Measurements from ENCODE around the gene SPATA25.

The SPATA25 gene

DNA sequence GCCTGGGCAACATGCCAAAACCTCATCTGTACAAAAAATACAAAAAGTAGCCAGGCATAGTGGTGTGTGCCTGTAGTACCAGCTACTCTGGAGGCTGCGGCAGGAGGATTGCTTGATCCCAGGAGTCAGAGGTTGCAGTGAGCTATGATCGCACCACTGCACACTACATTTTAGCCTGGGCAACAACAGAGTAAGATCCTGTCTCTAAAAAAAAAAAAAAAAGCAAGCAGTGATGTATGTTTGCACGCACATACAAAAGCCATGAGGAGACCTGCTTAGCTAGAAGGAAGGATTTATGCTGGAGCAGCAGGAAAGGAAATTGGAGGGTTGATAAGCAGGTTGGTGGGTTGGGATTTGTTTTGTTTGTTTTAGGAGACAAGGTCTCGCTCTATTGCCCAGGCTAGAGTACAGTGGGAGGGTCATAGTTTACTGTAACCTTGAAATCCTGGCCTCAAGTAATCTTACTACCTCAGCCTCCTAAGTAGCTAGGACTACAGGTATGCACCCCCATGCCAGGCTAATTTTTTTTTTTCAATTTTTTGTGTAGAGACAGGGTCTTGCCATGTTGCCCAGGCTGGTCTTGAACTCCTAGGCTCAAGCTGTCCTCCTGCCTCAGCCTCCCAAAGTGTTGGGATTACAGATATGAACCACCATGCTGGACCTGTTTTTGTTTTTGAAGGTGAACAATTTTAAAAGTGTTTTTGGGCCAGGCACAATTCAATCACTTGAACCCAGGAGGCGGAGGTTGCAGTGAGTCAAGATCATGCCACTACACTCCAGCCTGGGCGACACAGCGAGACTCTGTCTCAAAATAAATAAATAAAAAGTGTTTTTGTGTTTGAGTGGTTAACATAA is 26.0 kb downstream of the SPATA25 start:
- DNase-seq = no peak

DNA sequence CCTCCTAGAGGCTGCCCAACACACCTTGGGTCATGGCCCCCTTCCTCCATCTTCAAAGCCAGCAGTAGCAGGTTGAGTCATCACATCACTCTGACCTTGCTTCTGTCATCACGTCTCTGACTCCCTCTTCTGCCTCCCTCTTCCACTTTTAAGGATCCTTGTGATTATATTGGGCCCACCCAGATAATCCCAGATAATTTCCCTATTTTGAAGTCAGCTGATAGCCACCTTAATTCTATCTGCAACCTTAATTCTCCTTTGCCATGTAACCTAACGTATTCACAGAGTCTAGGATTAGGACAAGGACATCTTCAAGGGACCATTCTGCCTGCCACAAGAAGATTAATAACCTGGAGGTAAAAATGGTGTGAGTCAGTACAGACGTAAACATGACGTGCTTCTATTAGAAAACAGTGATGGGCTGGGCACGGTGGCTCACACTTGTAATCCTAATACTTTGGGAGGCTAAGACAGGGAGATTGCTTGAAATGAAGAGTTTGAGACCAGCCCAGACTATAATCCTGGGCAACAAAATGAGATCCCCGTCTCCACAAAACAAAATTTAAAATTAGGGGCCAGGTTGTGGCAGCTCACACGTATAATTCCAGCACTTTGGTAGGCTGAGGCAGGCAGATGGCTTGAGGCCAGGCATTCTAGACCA is 26.7 kb downstream of the SPATA25 start:
- DNase-seq = no peak

DNA sequence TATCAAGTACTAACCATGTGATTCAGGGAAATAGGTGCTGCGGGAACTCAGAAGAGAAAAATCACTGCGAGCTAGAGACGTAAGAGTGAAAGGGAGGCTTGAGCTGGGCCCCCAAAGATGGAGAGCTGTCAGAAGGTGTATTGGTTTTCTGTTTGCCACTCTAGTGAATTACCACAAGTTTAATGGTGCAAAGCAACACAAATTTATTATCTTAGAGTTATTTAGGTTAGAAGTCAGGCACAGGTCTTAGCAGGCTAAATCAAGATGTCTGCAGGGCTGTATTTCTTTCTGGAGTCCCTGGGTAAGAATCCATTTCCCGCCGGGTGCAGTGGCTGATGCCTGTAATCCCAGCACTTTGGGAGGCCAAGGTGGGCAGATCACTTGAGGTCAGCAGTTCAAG is 27.5 kb downstream of the SPATA25 start:
- no peak for DNase-seq

DNA sequence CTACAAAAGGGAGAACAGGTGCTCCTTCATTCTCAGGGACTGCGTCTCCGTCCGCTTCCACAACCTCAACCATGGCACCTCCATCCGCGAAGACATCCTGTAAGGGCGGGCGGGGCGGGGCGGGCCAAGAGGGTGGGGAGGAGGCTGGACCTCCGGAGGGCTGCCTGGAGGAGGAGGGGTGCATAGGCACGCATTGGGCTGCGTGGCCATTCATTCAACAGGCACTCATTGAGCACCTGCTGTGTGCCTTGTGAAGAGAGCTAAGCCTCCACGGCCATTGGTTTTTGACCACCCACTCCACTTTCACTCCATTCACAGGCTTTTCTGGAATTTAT is 29.6 kb downstream of the SPATA25 start:
- DNase-seq = peak; percentile 63

DNA sequence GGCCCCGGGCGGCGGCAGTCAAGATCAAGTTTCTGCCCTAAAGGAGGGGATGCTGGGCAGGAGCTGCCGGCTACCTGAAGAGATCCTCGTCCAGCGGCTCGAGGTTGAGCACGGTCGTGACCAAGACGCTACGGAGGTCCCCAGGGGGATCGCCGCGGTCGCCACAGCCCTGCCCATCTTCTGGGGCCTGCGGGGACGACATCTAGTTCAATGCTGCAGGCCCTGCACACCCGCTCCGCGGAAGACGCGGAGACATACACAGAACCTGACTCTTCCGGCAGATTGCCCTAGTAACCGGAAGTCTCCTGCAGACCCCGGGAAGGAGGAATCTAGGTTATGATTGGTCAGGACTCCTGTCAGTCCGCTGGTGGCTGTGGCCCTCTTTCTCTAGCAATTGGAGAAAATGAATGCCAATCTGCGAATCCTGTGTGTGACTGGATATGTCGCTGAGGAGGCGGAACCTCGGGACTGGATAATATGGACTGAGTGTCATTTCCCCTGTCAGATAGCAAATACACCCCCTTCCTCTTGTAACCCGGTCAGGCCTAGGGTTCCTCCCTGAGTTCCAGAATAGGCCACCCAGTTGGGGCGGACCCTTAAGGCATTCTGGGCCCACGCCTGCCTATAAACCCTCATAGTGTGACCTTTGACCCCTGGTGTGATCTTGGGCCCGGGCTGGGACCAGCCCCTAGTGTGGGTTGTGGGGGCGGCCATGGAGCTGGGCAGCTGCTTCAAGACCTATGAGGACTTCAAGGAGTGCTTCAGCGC is 30.1 kb downstream of the SPATA25 start, which contains the start of the genes ACOT8 and ZSWIM3:
Gene ACOT8 (minus strand): TSS at position 279 of the 768 bp plus-strand sequence. CDS start 77 bp downstream, at position 202.
Gene ZSWIM3 (plus strand): TSS at position 501 of the 768 bp plus-strand sequence. CDS start 212 bp downstream, at position 713.
- DNase-seq = peak; percentile 100

DNA sequence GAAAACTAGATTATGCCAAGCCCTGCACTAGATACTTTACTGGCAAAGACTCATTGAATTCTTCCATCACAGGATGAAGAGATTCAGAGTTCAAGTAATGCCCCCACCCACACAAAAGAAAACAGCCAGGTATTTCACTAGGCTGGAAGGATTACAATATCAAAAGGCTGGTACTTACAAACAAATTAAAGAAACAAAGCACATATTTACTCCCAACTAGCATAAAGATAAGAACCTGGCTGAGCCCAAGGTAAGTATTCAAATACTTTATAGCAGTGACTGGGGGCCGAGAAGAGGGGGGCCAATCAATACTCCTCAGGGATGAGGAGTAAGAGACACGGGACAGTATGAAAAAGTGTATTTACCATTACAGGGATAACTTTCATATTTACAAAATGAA is 33.9 kb downstream of the SPATA25 start:
- no peak for DNase-seq

DNA sequence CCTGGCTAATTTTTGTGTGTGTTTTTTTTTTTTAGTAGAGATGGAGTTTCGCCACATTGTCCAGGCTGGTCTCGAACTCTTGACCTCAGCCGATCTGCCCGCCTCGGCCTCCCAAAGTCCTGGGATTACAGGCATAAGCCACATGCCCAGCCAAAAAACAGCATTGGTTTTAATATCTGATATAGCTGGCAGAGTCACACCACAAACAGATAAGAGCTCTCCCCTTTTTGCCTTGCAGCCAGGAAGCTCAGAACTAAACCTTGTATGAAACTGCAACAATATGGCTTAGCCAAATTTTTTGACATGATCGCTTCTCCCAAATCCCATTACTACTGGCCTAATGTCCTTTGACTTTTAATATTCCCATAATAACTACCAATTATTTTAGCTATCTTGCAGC is 35.1 kb downstream of the SPATA25 start:
- no peak for DNase-seq

DNA sequence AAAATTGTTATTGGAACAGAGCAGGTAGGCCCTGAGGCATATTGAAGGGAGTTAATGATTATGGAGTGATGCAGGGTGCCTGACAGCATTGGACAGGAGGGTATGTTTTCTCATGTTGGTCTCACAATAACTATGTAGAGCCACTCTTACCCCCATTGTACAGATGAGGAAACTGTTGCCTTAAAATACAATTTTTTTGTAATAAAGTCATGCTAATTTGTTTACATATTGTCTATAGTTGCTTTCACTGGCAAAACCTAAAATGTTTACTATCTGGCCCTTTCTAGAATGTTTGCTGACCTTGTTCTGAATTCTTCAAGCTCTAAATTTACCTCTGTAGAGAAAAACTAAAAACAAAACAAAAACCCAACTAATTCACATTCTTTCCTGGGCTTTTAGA is 35.9 kb downstream of the SPATA25 start:
- DNase-seq = no peak

DNA sequence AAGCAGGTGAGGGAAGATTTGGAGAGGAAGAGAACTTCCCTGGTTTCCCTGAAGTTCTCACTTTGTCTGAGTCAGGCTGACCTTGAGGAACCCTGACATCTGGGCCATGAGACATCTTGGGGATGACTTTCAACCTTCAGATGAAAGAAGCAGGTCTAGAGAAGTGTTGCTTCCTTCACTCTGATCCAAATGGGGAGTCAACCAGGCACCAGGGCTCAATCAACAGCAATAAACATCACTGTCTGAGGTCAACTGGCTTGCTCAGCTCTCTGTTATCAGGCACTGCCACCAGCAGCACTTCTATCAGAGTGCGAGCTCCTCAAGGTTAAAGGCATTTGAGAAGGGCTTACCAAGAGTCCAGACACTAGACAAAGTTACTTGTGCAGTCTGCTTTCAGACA is 36.5 kb downstream of the SPATA25 start:
- DNase-seq = no peak

DNA sequence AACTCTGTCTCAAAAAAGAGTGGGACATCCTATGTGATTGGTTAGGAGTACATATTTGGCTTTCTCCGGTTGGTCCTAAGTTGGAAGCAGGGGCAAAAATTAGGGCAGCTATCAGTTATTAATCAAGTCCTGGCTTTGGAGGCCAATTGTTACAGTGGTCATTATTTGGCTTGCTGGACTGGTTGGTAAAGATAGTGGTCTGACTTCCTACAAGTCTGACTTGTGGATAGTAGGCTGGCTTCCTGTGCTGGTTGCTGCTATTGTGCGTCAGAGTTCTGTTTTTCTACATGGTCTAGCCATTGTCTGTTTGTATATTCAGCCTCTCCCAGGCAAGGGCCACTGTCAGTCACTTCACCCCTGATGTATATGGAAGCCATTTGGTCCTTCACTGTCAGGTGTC is 37.2 kb downstream of the SPATA25 start:
- DNase-seq = no peak

DNA sequence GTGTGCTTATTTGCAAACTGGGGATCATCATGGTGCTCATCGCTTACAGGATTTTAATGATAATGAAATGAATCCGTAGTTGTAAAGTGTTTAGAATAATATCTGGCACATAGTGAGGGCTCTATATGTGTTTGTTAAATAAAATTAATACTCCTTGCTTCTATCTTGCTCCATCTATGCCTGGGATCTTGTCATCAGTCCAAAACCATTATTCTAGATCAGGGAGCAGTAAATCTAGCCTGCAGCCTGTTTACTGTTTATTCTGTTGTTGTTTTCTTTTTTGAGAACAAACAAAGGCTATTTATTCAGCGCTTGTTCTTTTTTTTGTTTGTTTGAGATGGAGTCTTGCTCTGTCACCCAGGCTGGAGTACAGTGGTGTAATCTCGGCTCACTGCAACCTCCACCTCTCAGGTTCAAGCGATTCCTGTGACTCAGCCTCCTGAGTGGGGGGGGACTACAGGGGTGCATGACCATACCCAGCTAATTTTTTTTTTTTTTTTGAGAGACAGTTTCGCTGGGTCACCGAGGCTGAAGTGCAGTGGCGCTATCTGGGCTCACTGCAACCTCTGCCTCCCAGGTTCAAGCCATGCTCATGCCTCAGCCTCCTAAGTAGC is 38.3 kb downstream of the SPATA25 start:
- DNase-seq = no peak

DNA sequence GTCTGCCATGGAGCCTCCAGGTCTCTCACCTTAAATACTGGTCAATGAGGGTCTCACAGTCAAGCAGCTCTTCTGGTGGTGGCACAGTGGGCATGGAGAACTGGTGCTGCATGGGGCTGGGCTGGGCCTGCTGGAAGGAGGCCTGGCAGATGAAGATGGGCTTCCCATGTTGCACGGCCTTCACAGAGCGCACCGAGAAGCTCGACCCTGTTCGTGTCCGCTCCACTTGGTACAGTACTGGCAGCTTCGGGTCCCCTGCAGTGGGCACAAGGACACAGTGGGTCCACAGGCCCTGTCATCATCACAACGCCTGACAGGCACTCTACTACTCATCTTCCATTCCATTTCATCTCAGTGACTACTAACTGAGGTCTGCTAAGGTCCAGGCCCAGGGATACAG is 39.0 kb downstream of the SPATA25 start:
- DNase-seq = no peak

DNA sequence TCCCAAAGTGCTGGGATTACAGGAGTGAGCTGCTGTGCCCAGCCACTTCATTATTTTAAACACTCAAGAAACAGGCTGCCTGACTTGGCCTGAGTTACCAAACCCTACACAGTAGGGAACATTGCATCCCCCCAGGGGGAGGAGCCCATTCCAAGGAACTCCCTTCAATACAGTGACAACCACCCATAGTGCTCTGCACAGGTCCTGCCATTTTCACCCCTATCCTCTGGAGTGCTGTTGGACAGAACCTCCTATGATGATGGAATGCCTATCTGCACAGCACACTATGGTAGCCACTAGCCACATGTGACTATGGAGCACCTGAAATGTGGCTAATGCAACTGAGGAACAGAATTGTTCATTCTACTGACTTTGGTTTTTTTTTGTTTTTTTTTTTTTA is 42.0 kb downstream of the SPATA25 start:
- no peak for DNase-seq

DNA sequence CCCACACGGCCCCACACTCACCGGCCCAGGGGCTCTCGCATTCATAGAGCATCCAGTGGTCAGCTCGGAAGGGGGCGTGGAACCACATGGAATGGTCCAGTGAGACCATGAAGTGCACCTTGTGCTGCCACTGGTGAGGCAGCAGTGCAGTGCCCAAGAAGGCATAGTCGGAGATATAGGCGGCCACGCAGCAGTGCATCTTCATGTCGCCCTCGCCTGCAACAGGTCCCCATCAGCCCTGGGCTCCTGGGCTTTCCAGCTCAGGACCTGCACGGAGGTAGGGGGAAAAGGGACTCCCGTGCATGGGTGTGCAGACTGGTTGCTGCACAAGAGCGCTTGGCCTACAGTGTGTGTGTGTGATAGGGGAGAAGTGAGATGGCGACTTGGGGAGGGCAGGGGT is 43.9 kb downstream of the SPATA25 start:
- DNase-seq = no peak

DNA sequence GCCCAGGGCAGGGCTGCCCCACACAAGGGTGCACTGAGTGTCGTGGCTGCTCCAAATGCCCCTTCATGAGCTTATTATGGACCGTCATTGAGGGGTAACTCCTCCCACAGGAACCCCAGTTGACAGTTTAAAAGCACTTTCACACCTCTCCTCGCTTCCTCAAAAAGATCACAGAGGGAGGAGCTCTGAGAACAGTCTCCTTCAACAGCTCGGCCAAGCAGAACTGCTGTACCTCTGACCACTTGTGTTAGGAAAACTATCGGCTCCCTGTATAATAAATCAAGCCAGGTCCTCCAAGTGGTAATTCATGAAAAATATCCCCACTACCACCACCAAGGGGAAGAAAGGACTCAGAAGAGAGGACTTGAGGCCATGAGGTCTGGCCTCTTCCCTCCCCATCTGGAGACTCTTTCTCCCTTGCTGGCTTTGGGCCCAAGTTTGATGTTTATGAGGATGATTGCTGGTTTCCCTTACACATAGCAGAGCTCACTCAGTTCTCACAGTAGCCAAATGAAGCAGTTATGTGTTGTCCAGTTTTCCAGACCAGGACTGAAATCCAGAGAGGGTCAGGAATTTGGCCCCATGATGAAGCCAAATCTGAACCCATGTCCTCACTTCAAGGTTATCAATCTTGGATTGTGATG is 45.1 kb downstream of the SPATA25 start:
- DNase-seq = no peak

DNA sequence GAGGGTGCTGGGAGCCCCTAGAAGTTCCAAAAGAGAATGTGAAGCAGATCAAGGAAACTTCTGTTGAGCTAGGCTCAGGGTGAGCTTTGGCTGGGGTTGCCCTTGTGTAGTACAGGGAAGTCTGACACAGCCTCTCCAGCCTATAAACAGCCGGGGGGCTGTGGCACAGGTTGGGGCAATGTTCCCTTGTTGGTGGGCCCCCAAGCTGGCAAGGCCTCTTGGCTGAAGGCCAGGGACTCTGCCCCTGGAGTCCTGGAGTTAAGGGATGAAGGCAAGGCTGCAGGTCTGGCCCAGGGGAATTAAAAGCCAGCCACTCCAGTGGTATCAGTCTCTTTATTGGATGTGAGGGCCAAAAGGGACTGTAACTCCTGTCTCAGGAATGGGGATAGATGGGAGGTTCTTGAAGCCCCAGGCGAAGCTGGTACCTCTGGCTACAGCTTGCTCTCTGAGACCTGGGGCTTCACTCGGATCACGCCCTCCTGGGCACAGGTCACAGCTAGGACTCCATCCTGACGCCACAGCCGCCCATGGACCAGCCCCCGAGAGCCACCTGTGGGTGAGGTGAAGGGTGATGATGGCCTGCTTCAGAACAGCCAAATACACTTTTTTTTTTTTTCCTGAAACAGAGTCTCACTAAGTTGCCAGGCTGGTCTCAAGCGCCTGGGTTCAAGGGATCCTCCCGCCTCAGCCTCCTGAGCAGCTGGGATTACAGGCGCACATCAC is 45.9 kb downstream of the SPATA25 start:
- DNase-seq = no peak

DNA sequence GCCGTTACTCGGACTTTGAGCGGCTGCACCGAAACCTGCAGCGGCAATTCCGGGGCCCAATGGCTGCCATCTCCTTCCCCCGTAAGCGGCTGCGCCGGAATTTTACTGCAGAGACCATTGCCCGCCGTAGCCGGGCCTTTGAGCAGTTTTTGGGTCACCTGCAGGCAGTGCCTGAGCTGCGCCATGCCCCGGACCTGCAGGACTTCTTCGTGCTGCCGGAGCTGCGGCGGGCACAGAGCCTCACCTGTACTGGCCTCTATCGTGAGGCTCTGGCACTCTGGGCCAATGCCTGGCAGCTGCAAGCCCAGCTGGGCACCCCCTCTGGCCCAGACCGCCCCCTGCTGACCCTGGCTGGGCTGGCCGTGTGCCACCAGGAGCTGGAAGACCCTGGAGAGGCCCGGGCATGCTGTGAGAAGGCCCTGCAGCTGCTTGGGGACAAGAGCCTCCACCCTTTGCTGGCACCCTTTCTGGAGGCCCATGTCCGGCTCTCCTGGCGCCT is 46.7 kb downstream of the SPATA25 start:
- DNase-seq = no peak

DNA sequence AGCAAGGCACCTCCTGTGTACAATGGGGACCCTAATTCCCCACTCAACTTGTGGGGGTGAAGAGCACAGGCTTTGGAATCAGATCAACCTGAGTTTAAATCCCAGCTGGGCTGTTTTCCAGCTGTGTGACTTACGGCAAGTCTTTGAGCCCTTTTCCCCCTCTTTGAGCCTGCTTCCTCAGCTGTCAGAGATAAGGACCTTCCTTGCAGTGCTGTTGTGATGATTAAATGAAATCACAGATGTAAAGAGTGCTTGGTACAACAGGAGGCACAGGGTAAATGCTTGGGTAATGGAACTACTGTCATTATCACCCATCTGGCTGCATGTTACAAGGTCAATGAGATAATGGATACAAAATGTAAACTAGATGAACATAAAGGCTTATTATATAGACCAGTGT is 50.6 kb downstream of the SPATA25 start:
- no peak for DNase-seq

Data from activated CD4-positive, alpha-beta T cell treated with anti-CD3 and anti-CD28 coated beads, Interleukin-2, amount 50 U/mL, for 16 hours (primary cell).